ENCODE data around the gene ZNF132.

ZNF132 gene

DNA sequence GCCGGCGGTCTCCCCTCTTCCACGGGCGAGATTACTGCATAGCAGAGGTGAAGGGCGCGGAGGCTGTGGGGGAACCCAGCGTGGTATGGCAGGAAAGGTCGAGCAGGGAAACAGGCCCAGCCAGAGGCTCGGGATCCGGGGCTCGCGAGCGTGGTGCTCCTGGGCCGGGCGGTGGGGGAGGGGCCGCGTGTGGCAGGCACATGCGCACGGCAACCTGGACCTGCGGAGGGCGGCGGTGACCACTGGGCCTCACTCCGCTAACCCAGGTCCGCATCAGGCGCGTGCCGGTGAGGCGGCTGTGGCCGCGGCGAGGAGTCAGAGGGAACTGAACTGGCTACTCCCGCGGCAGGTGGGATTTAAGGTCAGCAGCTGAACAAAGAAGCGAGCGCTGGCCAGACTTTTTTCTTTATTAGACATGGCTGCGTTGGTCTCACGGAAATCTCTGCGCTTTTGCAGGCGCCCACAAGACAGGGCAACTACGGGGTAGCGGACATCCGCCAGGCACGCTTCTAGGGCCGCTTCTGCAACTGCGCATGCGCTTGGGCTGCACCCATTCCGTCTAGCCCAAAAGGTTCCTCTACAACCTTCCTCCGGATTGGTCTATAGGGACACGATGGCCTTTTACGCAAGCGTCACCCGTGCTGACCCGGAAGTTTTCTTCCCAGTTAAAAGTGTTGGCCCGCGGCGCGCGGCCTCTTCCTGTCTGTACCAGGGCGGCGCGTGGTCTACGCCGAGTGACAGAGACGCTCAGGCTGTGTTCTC is 53.2 kb downstream of the ZNF132 start, which contains the start of gene RPS5:
Gene RPS5 (plus strand): TSS at position 694 of the 762 bp plus-strand sequence. CDS start 869 bp downstream, outside the sequence.
- peak; percentile 91 to 92 for ATAC-seq

DNA sequence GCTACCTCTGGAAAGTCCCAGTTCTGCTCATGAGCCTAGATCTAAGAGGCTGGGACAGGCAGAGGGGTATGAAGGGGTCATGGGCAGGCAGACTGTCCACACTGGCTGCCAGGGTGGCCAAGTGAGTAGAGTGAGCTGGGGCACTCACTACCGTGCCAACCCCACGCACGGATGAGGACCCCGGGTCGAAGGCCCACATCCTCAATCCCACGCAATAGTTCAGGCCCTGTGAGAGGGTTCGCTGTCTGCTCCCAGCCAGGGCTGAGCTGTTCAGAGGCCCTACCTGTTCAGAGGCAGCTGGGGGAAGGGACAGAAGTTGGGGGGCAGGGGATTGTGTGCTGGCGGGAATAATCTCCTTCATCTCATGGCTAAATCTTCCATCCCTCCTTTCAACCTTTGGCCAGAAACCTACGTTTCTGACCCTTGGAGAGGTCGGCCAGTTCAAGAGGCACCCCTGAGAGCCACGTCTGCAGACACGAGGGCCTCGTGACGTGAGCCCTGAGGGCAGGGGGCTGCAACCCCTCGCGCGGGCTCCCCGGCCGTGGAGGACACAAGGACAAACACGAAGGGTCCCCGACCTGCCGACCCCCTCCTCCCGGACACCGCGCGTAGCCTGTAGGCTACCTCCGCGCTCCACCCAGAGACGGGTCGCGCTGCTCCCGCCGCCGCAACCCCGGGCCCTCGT is 53.9 kb downstream of the ZNF132 start:
- ATAC-seq, result peak in 1 of 2 donors; percentile 2

DNA sequence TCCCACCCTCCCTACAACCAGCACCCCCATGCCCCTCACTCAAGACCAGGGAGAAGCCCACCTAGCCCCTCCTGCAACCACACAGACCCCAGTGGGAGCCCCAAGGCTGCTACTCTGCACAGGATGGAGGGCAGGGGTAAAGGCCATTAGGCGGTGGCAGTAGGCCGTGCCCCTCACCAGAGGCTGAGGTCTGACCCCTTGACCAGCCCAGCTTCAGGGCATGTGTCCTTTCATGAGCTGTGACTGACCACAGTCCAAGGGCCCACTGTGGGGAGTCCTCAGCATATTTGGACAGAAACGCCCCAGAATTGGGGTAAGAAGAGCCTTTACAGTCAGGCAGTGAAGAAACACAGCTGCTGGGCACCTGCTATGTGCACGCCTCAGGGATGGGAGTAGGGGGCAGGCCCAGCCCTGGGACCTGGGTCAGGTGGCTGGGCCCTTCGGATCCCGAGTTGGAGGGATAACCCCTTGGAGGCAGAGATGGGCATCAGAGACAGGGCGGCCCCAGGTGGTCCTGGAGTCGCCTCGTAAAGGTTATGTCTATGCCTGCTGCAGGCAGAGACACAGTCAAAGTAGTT is 54.6 kb downstream of the ZNF132 start:
- no peak for ATAC-seq

DNA sequence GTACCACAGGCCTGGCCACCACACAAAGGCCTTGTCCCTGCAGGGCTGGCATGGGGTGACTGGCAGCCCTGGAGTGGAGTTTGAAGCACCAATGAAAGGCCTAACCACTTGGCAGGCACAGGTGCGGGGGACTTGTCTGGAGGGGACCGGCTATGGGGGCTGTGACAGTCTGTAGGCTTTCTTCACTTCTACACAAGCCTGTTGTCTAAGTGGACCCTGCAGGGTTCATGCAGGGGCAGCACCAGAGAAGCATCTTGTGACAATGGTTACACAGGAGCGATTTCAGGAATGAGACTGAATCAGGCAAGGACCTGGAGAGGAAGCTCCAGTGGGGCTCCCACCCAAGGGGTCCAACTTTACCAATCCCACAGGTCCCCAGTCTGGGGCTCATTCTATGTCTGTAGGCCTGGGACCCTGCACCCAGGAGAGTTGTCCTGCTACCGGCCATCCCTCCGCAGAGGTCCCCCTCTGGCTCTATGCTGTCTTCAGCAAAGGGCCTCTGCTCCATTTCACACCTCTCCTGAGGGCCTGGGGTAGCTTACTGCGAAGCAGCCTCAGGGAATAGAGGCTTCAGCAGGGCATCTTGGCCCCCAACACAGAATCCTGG is 56.9 kb downstream of the ZNF132 start:
- no peak for ATAC-seq
